Measurements from ENCODE around the gene KCNJ5.

DNA sequence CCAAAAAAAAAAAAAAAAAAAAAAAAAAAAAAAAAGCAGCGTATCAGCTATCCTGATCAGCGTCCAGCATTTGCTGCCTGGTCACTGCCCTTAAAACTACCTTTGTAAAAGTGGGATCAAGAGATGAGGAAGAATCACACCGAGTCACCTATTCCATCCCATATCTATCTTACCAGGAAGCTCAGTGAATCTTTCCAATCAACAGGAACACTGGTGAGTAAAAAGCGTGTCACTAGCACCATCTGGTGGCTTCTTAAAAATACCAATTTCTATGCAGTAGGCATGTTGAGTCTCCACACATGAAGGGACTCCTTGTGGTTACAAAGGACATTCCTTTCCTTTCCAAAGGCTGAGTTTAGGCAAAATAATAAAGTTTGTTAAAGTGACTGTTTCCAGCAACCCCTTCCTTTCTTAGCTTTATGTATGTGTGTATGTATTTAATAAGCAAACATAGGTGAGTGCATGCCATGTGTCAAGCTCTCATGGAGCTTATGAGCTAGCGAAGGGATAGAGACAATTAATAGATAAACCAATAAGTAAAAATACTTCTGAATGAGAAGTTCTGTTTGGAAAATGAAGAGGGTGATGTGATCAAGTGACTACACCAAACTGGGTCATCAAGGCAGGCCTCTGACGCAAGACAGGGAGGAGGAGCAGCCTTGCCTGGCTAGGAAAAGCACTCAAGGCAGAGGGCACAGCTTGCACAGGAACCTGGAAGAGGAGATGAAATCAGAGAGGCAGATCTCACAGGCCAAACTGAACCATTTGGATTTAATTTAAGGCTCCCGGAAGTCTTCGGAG, 65.4 kb downstream of the KCNJ5 start:
- TF ChIP-seq EP300 (IDR thresholded peaks at IDR 0.05): no peak
- TF ChIP-seq CTCF (IDR thresholded peaks at IDR 0.05): peak; percentile 47 to 84 (median 66)

Data from tibial nerve (tissue), 4 donors.